Jurkat, Clone E6-1 (cell line): ENCODE data around the gene COPA.

ENCODE experiments used
- DNase-seq: peaks from one replicate; pipeline ENCODE4 v3.0.0-alpha.2; 2011; ENCODE audit warnings: low read depth, low spot score
- H3K4me3 ChIP-seq: 2 replicates; pipeline ENCODE4 v1.5.1; 2011; ENCODE audit warnings: mild to moderate bottlenecking, low read length, control low read depth, moderate library complexity

Gene COPA

DNA sequence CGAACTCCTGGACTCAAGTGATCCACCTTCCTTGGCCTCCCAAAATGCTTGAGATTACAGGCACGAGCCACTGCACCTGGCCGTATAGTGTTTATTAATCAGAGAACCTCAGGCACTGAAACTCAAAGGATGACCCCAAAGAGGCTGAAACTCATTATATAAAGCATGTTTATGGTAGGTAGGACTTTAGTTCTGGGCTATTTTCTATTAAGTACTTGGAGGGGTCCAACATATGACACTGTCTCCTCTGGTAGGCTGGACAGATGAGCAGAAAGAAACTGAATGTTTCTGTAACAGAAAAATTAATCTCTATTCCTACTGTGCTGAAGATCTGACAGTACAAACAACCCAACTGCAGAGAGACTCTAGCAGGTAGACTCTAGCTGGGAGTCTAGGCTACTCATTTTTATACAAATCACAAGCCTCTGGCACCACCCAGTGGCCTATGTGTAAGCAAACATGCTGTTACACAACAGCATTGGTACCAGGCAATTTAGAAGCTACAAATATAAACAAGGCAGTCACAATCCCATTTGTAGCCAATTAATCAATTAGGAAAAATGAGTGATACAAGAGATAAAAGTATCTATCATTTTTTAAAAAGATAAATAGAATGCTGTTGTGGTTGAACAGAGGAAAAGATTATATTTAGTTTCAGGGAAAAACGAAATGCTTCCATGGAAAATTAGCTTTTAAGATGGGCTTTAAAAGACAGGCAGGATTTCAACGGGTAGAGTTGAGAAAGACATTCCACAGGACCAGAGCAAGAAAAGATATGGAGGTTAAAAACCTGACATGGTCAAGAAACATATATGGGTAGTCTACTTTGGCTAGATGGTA, 91.1 kb downstream of the COPA start:
- H3K4me3 ChIP-seq = no peak overlapping the region
- DNase-seq = peak; percentile 45

DNA sequence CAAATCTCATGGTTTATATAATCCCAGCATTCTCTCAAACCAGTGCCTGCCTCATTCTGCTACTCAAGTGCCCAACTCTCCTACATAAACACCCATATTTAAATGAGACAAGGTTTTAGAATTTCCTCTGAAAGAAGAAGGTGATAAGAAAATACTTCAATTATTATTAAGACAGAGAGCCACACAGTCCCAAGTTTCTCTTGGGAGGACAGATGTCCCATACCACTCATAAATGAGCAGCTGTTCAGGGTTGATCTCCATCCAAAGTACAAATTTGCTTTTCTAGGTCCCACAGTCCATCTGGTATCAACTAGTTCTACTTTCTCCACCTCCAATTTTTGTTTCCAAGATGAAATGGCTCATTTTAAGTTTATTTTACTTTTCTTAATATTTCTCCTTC, 92.0 kb downstream of the COPA start:
- DNase-seq = no peak

DNA sequence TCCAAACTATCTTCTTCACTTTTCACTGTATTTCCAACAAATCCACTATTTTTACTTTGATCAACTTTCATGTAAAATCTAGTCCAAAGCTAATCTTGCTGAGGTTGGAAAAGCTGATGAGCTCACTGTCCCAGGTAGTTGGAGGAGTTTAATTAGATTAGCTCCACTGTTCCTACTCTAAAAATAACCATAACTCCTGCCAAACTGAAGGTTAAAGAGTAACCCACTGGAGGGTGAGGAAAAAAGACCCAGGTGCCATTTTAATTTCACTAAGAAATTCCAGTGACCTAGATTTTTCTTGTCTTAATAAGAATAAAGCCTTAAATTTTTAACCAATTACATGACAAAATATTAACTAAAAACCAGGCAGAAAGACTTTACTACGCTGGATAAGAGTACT, 96.0 kb downstream of the COPA start:
- no peak for DNase-seq
- H3K4me3 ChIP-seq = no peak overlapping the region

More for the DNA sequence above, 92.0 kb downstream of the COPA start:
- no peak overlapping the region for H3K4me3 ChIP-seq

DNA sequence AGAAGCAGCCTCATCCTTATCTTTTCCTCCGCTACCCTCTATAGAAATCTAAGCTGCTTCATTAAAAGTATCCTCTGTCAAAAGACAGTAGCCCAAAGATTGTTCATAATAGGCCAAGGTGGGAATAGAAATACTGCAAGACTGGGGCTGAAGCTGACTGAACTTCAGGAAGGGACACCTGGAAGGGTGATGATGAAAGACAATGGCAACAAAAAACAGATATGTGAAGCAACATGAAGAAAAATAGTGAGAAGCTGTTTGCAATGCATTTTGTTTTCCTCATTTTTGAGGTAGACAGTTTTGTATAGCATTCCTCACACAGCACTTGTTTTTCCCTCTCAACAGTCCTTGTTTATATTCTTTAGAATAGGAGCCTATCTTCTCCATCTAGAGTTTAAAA, 97.6 kb downstream of the COPA start:
- H3K4me3 ChIP-seq = no peak overlapping the region
- DNase-seq = no peak

DNA sequence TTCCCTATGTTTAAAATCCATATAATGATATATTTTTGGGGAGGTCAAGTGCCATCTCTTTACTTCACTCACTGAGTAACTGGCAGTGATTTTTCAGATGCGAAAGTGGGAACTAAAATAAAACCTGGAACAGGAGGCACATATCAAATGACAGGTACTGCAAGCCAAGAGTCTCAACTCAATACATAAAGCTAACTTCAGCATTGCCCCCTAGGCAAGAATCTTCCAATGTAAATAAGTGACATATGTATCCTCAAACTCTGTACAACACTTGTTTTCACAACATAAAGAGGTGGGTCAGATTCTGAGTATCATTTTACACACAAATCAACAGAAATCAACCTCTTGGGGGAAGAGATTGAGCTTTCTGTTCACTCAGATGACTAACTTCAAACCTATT, 98.8 kb downstream of the COPA start:
- no peak for DNase-seq

DNA sequence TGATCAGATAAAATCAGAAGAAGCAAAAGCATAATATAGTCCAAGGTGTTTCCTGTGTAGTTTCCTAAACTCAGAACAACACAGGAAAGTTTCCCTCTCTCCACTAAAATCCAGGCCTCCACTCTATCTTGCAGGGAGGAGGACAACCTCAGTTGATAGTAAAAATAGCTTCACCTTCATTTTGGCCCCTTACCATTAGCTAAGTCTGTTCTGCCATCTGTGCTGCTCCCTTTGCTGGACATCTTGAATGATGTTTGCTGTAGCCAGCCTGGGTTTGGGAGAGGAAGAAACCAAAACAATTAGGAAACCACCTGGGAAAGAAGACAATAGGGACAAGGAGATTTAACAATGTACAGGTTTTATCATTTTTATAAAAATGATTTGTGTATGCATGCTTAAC, 99.3 kb downstream of the COPA start:
- no peak for DNase-seq
- H3K4me3 ChIP-seq = no peak overlapping the region

More for the DNA sequence above, 98.8 kb downstream of the COPA start:
- no peak overlapping the region for H3K4me3 ChIP-seq

DNA sequence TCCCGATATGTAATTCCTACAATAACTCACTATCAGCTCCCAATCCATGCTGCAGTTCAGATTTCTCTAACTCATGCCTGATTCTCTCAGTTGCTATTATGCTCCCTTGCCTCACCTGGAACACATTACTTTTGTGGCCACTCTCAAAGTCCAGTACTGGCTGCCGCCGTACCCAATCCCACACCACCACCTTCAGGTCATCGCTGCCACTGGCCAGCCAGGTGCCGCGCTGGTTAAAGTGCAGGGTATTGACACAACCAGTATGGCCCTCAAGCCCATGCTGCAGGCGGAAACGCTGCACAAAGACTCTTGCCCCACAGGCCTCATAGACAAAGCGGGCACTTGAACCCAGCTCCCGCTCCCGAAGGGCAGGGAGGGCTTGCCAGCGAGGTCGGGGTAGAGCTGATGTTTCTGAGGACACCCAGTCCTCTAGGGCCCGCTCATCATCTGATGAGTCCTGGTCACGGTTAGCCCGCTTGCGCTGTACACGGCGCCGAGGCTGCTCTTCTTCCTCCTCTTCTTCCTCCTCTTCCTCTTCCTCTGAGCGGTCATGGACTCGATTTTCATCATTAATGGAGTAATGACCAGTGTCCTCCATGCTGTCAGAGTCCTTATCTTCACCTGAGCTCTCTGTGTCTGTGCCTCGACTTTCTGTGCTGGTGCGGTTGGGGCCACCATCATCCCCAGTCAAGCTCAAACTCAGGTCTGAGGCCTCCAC, 103.3 kb downstream of the COPA start:
- no peak for DNase-seq
- H3K4me3 ChIP-seq = no peak overlapping the region
